ENCODE data around the gene PSMD5.
"Not testable (repeated sequence)": the region's sequence is repeated elsewhere in the genome, so short reads cannot be mapped to it uniquely, and the experiment has no call there.

PSMD5 gene

DNA sequence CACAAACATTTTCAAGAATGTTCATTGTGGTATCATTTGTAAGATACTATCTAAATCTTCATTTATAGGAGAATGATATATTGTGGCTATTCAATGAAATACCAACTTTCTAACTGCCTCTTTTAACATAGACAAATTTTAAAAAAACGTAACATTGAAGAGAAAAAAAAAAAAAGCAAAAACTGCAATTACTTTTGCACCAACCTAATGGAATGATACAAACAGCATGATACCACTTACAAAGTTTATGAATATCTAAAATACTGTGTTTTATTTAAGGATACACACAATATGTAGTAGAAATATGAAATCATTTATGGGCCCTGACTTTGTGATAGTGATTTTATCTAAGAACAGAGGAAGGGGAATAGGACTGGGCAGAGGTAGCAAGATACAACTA, 24.1 kb downstream of the PSMD5 start:
- DNase-seq (ENCODE audit: extremely low read depth in 1 of 2, low read depth in 1 of 2): no peak

DNA sequence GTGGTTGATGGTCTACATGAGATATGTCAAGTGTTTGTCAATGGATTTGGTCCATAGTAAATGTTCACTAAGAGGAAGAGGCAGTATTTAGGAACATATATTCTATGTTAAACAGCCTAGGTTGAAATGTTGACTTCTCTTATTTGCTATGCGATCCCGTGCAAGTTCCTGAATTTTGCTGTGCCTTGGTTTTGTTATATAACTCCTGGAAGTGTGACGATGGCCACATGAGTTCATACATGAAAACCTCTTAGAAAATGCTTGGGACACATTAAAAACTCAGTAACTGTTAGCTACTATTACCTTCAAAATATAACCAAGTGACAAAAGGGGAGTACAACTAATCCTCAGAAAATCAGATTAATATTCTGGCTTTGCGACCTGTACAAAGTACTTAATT, 27.6 kb downstream of the PSMD5 start:
- DNase-seq (ENCODE audit: extremely low read depth in 1 of 2, low read depth in 1 of 2): no peak

DNA sequence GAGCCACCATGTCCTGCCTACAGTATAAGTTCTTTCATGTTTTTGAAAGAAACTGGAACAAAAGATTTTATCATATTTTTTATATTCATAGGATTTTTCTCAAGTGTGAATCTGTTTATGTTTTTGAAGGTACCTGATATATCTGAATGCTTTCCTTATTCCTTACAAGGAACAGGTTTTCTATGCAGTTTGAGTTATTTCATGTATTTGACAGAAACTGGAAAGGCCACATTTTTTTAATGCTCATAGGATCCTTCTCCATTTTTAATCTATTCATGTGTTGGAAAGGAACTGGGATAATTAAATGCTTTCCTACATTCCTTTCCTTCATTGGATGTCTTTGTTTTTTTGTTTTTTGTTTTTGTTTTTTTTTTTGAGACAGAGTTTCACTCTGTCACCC, 33.8 kb downstream of the PSMD5 start:
- DNase-seq (ENCODE audit: extremely low read depth in 1 of 2, low read depth in 1 of 2): no peak

DNA sequence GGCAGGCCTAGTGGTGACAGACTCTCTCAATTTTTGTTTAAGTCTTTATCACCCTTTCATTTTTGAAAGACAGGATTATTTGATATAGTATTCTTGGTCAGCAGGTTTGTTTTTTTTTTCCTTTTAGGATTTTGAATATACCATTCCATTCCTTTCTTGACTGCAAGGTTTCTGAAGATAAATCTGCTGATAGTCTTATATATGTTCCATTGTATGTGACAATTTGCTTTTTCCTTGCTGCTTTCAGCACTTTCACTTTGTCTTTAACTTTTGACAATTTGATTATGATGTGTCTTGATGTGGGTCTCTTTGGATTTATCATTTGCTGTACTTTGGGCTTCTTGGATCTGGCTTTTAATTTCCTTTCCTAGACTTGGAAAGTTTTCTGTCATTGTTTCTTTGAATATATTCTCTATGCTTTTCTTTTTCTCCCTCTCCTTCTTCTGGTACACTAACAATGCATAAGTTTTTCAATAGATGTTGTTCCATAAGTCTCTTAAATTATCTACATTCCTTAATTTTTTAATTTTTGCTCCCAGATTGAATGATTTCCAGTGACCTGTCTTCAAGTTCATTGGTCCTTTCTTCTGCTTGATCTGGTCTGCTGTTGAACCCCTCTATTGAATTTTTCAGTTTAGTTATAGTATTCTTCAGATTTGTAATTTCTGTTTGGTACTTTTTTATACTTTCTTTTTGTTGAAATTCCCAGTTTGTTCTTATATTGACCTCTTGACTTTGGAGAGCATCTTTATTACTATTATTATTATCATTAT, 34.9 kb downstream of the PSMD5 start:
- no peak for DNase-seq (ENCODE audit: extremely low read depth in 1 of 2, low read depth in 1 of 2)

DNA sequence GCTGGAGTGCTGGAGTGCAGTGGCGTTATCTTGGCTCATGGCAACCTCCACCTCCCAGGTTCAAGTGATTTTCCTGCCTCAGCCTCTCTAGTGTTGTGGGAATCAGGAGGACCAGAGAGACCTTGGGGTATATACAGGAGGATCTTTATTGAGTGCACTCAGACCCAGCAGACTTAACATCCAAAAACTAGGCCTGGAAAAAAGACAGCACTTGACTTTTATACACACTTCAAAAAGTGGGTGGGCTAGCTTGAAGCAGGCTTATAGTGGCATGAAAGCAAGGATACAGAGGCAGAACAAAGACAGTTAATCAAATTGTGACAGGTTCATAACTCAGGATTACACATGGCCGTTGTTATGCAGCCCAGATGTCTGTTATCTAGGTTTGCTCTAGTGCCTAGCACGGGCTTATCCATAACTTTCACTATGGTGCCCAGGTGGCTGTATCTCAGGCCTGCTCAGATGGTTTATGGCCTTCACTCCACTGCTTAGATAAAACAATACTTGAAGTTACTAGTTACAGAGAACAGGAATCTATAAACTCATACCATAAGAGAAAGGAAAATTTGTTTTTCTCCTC, 37.8 kb downstream of the PSMD5 start:
- DNase-seq (ENCODE audit: extremely low read depth in 1 of 2, low read depth in 1 of 2): not testable (repeated sequence)

DNA sequence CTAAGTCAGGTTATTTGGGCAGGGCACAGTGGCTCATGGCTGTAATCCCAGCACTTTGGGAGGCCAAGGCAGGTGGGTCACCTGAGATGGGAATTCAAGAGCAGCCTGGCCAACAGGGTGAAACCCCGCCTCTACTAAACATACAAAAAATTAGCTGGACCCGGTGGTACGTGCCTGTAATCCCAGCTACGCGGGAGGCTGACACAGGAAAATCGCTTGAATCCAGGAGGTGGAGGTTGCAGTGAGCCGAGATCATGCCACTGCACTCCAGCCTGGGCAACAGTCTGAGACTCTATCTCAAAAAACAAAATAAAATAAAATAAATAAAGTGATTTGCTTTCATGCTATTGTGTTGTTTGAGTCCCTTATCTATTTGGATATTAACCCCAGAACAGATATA, 41.3 kb downstream of the PSMD5 start:
- DNase-seq (ENCODE audit: extremely low read depth in 1 of 2, low read depth in 1 of 2): no peak

DNA sequence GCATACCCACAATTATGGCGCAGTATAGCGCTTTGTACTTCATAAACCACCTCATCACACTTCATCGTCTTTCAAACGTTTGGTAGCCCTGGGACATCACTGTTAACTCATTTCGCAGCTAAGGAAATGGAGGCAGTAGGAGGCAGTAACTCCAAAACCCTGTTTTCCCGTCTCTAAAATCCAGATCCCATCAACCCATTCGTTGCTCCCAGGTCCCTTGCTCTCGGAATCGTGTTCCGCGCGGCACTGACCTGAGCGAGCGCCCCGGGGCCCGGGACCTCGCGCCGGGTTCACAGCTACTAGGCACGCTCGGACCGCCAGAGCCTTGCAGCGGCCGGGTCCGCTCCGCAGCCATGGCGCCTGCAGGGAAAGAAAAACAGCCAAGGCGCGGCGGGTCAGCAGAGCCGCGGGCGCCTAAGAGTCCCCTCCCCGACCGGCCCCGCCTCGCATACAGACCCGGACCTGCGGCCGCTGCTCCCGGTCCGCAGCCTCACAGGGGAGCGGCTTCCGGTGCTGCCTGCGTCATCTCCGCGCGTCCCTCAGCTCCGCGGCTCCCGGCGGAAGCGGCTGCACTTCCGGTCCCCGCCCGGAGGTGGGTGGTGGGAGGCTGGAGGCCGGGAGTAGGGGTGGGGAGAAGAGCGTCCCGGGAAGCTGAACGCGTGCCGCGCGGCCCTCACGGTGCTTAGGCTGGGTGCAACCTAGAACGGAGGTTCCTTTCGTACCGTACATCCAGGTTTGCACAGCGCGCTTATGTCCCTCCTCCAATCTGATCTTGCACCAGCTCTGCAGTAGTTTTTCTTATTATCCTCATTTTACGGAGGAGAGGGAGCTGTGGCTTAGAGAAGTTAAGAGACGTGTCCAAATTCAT, 49.6 kb downstream of the PSMD5 start, which contains the start of gene FBXW2:
Gene FBXW2, minus strand, starts transcription at position 519 of the 868 bp plus-strand sequence. CDS start 5,158 bp downstream, outside the sequence.
- DNase-seq (ENCODE audit: extremely low read depth in 1 of 2, low read depth in 1 of 2): peak; percentile 85 to 89

DNA sequence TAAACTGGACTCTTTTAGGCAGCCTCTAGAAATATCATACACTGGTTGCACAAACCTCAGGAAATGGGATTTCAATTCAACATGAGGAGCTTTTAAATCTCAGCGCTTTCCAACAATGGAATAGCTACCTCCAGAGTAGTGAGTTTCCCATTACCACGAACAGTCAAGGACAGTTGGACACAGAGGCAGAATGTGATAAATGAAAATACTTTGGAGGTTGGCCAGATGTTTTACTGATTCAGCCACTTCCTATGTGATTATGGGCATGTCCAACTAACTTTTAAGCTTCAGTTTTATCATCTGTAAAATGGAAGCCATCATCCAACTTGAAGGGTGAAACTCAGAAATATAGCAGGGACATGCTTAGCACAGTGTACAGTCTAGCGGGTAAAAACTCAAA, 51.6 kb downstream of the PSMD5 start:
- DNase-seq (ENCODE audit: extremely low read depth in 1 of 2, low read depth in 1 of 2): no peak

DNA sequence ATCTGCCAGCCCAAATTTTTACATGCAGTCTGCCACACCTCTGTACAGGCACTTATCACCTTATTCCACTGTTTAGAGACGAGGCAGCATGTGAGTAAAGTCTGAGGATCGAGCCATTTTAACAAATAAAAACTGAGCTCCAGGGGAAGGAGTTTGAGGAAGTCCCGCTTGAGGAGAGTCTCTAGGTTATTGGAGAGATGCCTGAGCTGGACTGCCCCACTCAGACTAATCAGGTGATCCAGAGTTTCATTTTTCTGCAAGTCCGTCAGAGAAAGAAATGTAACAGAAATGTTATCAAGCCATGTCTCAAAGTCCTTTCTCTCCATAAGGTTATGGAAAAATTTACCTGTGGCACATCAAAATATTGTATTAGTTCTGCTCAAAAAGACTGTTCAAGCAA, 54.8 kb downstream of the PSMD5 start:
- DNase-seq (ENCODE audit: extremely low read depth in 1 of 2, low read depth in 1 of 2): no peak

DNA sequence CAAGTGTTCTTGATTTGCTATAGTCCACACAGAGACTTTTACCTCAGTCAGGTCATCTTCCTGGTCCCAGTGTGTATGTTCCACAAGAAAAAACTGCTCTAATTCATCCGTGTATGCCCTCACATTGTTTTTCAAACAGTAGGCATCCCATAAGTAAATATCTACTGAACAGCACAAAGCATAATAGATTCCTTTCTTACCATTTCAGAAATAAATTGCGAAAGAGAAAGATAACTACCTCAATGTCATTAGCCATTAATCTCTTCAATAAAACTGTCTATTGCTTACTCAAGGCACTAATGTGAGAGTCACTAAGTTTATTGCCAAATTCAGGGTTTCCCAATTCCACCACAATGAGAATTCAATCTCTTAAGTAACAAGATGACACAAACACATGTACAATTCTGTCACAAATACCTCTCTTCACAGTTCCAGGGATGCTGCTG, 59.1 kb downstream of the PSMD5 start:
- no peak for DNase-seq (ENCODE audit: extremely low read depth in 1 of 2, low read depth in 1 of 2)

DNA sequence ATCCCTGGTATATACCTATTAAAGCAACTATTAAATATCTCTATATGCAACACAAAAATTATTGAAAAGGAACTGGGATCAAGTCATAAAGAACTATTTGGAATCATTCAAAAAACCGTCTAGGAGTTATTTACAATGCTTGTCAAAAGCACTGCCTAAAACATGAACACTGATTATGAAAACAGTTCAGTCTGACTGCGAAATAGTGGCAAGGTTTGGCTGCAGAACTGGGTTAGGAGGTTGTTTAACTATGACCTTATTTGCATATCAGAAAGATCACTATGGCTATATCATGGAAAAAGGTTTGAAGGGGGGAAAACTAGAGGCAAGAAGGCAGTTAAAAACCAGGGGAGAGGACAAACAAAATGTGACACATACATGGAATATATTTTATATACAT, 61.5 kb downstream of the PSMD5 start:
- DNase-seq (ENCODE audit: extremely low read depth in 1 of 2, low read depth in 1 of 2): no peak

DNA sequence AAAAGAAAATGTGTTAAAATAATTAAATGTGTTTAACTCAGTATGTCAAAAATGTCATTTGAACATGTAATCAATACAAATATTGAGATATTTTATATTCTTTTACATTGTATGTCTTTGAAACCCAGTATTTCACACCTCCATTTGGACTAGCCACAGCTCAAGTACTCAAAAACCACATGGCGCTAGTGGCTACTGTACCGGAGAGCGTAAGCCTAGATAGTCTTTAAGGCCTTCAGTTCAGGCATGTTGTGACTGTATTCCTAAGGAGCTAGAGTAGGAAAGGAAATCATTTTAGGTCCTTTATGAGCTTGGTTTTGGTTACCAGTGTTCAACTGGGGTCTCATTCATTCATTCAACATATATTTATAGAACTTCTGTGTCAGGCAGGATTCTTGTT, 62.4 kb downstream of the PSMD5 start:
- DNase-seq (ENCODE audit: extremely low read depth in 1 of 2, low read depth in 1 of 2): no peak

DNA sequence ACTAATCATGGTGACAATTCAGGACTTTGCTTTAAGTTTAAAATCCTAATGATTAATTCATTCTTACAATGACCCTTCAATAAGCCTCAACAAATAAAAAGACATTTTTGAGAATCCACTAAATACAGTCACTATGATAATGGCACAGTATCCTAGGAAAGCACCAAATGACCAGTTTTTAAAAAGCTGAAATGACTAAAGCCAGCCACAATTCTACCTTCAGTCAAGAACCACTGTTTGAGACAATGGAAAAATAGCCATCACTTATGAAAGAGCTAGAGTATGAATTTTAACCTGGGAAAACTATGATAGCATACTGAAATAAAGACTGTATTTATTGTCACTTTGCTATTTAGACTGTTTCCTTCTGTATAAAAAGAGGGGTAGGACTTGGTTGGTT, 63.5 kb downstream of the PSMD5 start:
- DNase-seq (ENCODE audit: extremely low read depth in 1 of 2, low read depth in 1 of 2): no peak

DNA sequence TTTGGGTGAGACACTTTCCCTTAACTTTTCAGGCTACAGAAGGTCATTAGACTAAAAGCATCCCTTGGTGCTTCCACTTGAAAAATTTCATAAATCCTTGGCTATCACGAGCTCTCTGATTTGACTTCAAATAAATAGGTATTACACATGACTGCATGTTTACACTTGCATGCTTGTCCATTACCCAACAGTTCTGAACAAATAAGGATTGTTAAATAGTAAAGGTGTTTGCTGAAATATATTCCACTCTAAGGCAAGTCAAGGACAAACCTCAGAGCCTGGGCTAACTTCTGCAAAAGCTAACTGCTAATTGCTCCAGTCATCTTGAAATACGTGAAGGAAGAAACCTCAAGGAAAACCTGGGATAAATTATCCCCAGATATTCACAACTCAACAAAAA, 64.0 kb downstream of the PSMD5 start:
- DNase-seq (ENCODE audit: extremely low read depth in 1 of 2, low read depth in 1 of 2): no peak

DNA sequence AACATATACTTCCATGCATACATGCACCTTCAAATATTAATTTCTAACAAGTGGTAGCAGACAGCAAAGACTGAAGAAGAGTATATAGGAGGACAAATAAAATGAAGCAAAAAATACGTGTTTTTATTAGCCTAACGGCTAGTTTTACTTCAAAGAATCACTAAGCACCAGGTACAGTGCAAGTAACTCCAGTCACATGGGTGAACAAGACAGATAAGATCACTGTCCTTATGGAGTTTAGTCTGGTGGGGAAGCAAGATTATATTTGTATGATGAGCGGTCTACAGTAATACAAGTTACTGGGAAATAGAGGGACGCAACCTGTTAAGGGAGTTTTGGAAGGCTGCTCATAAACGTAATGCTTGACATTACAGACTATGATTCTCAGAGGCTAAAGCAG, 65.5 kb downstream of the PSMD5 start:
- no peak for DNase-seq (ENCODE audit: extremely low read depth in 1 of 2, low read depth in 1 of 2)

DNA sequence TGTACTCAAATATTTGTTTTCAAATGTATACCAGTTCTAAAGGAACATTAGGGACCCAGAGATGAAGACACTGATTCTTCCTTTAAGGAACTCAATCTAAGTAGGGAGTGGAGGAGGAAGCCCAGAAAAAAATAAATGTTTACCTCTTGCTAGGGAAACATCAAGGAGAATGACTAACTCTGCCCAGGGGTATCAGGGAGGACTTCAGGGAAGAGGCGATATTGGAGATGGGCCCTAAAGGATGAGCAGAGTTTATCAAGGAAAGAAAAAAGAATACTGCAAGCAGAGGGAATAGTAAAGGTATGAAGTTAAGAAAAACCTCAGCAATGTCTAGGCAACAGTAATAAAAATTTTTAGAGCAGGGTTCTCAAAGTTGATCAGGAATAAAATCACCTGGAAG, 65.9 kb downstream of the PSMD5 start:
- DNase-seq (ENCODE audit: extremely low read depth in 1 of 2, low read depth in 1 of 2): no peak

DNA sequence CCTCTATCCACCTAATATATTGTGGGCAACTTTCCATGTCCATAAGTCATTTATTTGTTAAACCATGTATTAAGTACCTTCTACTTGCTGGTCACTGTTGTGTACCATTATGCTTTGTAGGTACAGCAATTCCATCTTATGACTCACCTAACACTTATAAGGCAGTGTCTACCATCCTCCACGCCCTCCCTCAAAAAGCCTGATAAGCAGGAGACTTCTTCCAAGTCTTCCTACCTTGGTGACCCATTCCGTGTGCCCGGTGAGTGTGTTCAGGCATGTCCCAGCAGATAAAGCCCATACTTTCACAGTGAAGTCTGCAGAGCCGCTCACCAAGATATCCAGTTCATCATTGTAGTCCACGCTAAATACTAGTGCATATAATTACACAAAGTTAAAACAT, 66.9 kb downstream of the PSMD5 start:
- DNase-seq (ENCODE audit: extremely low read depth in 1 of 2, low read depth in 1 of 2): no peak

DNA sequence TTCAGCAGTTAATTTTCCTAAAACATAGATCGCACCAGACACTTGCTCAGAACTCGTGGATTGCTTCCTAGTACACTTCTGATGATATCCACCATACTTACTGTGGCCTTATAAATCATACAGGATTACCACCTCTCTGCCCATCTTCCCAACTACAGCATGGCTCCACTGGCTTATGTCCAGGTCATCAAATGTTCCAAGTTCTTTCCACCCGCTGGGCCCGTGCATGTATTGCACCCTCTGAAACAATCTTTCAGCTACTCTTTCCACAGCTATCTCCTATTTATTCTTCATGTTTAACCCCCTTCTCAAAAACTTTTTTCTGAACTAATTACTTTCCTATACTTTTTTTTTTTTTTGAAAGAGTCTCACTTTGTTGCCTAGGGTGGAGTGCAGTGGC, 68.0 kb downstream of the PSMD5 start:
- no peak for DNase-seq (ENCODE audit: extremely low read depth in 1 of 2, low read depth in 1 of 2)

DNA sequence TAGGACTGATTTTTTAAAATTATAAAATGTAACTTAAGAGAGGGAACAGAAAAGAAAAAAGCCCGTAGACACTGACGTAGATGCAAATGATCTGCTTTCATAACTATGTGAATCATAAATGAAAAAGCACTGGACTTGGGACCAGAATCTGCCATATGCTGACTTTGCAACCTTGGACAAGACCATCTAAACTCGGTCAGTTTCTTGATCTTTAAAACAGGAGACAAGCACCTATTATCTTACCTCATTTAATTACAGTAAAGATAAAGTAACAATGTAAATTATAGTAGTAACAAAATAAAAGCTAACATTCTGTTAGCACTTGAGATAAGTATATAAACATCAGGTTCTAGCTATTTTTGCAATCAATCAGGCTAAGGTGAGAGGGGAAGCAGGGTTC, 69.5 kb downstream of the PSMD5 start:
- DNase-seq (ENCODE audit: extremely low read depth in 1 of 2, low read depth in 1 of 2): no peak

DNA sequence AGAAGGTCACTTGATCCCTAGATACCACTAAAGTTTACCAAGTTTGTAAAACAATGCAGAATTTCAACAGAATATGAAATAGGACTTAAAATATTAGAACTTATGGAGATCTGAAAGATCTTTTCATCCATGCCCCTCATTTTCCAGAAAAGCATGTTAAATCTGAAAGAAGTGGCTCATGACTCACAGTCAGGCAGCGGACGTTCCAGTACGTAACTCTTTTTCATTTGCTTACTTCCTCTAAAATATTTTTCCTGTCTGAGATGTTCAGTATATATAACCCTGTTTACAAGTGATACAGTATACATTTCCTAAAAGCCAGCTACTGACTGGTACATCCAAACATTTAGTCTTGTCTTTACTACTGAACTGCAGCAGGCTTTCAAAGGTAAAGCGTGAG, 71.8 kb downstream of the PSMD5 start:
- DNase-seq (ENCODE audit: extremely low read depth in 1 of 2, low read depth in 1 of 2): no peak

DNA sequence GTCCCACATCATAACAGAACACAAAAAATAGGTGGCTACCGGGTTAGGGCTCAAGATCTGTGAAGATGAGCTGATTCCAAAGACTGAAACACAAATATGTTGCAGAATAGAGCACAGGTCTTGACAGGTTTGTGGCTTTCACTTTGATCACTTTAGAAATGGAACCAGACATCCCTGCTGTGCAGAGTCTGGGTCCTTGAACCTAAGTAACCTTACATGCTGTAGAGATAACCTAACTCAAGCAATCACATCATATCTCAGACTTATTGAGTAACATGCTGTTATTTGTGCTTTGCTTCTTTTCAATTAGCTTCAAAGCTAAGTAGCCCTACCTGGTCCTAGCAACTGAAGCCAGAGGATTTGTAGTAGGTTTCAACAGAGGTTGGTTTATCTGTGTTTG, 73.8 kb downstream of the PSMD5 start:
- DNase-seq (ENCODE audit: extremely low read depth in 1 of 2, low read depth in 1 of 2): no peak

DNA sequence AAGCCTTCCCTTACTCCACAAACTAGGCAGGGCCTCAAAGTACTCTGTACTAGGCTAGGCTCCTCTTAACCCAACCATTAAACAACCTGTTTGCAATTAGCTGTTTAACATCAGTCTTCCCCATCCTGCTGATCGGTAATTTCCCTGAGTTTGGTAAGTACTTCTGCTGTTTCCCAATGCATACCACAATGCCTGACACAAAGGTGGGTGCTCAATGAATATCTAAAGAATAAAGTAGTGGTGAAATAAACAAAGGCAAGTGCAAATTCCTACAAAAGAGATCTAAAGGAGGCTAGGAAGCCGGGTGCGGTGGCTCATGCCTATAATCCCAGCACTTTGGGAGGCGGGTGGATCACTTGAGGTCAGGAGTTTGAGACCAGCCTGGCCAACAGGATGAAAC, 74.5 kb downstream of the PSMD5 start:
- DNase-seq (ENCODE audit: extremely low read depth in 1 of 2, low read depth in 1 of 2): no peak
